ENCODE data around the gene RNF31.

GRCh38 chr14:24149302-24149969 lies 2.1 kb downstream of the RNF31 start:
- no peak for TF ChIP-seq CTCF (IDR thresholded peaks at IDR 0.05)
- TF ChIP-seq POLR2A (IDR thresholded peaks at IDR 0.05), result no peak

Measured in esophagus squamous epithelium (tissue), 4 donors.